HCT116 (cell line): ENCODE measurements around the gene P2RX3. TPM values are rescaled to one million over a fixed set of nuclear protein-coding genes. Genes with fewer than 3 reads are reported as not detected.

Experiments used
- ATAC-seq: fragments of 200-7000 bp; cut with Tn5 transposase; 2 replicates; pipeline ENCODE4 v1.9.1; 2020; ENCODE audit warnings: mild to moderate bottlenecking, moderate library complexity
- BruUV-seq: library from RNA; stranded (reverse); fragments of 400-500 nt; replicated peaks from 2 replicates; lab custom pipeline; 2021; lab: Mats Ljungman, UMichigan
- CTCF ChIA-PET: fragments of 300-600 bp; sonication (Branson Sonifier 250); formaldehyde crosslinking; loops from one replicate; lab custom pipeline; 2021; ENCODE audit warnings: antibody characterized with exemption; lab: Charles Lee
- POLR2A ChIA-PET: fragments of 300-600, 350-600 bp; sonication (Branson Sonifier 250); formaldehyde crosslinking; loops from one replicate; lab custom pipeline; 2021; ENCODE audit warnings: antibody characterized with exemption; lab: Charles Lee
- RAD21 ChIA-PET, 2 experiments: fragments of 300-600 bp; sonication (Branson Sonifier 250); formaldehyde crosslinking; loops; one replicate each; lab custom pipeline; 2023; ENCODE audit warnings: low total read pairs in 2 of 2; ENCODE audit not compliant: uncharacterized antibody in 2 of 2, unreplicated experiment in 2 of 2, low non-redundant PET in 1 of 2; lab: Charles Lee
- DNase-seq: peaks from one replicate; pipeline ENCODE4 v3.0.0-alpha.2; 2010; ENCODE audit warnings: low read depth, low spot score
- H2AFZ ChIP-seq: fragments of 200-600 bp; shearing (Covaris generic), sonication (generic); 2 replicates; pipeline ENCODE4 v1.6.1; 2017; ENCODE audit warnings: low read depth, mixed run types, mixed read lengths, antibody characterized with exemption, low read length; ENCODE audit not compliant: poor library complexity, severe bottlenecking
- H3K27ac ChIP-seq: 2 replicates; pipeline ENCODE4 v1.5.1; 2012; ENCODE audit warnings: low read depth, low read length
- H3K27me3 ChIP-seq: fragments of 200-600 bp; sonication (generic); 2 replicates; pipeline ENCODE4 v1.6.1; 2016; ENCODE audit warnings: mixed run types, low read length, mixed read lengths; ENCODE audit not compliant: insufficient read depth
- H3K36me3 ChIP-seq, 2 experiments: fragments of 200-500 bp in 1 of 2; fragments of 200-600 bp in 1 of 2; sonication (Bioruptor generic) in 1 of 2; sonication (generic) in 1 of 2; 2 replicates each; pipeline versions ENCODE4 v1.5.1 to v1.6.1; 2014 to 2016; ENCODE audit warnings: low read length in 2 of 2, inconsistent platforms in 1 of 2, mixed read lengths in 1 of 2, mixed run types in 1 of 2; ENCODE audit not compliant: insufficient read depth in 2 of 2, control insufficient read depth in 1 of 2
- H3K4me1 ChIP-seq, 2 experiments: fragments of 200-600 bp in 1 of 2; sonication (generic) in 1 of 2; 2 replicates each; pipeline versions ENCODE4 v1.5.1 to v1.6.1; 2012 to 2017; ENCODE audit warnings: low read length in 2 of 2, inconsistent platforms in 1 of 2, mild to moderate bottlenecking in 1 of 2, mixed read lengths in 1 of 2, mixed run types in 1 of 2, moderate library complexity in 1 of 2; ENCODE audit not compliant: insufficient read depth in 2 of 2, control insufficient read depth in 1 of 2
- H3K4me2 ChIP-seq: fragments of 200-600 bp; sonication (generic); 2 replicates; pipeline ENCODE4 v1.6.1; 2017; ENCODE audit warnings: mixed run types, low read length, mixed read lengths
- H3K4me3 ChIP-seq, 2 experiments: fragments of 200-600 bp in 1 of 2; sonication (generic) in 1 of 2; replicated peaks in 1 of 2; 2 replicates each; pipeline ENCODE4 v1.5.1; 2011 to 2016; ENCODE audit warnings: low read length in 2 of 2, control low read depth in 1 of 2, low read depth in 1 of 2, mild to moderate bottlenecking in 1 of 2, mixed read lengths in 1 of 2, mixed run types in 1 of 2
- H3K79me2 ChIP-seq: fragments of 200-600 bp; sonication (generic); 2 replicates; pipeline ENCODE4 v1.6.1; 2017; ENCODE audit warnings: mild to moderate bottlenecking, mixed run types, low read length, moderate library complexity, mixed read lengths; ENCODE audit not compliant: insufficient read depth
- H3K9ac ChIP-seq: fragments of 200-600 bp; sonication (generic); 2 replicates; pipeline ENCODE4 v1.6.1; 2016; ENCODE audit warnings: low read length, mixed read lengths
- H3K9me2 ChIP-seq: fragments of 200-600 bp; sonication (generic), shearing (Covaris generic); 2 replicates; pipeline ENCODE4 v1.6.1; 2017; ENCODE audit warnings: mixed run types, mild to moderate bottlenecking, moderate library complexity; ENCODE audit not compliant: insufficient read depth
- H3K9me3 ChIP-seq, 2 experiments: fragments of 200-500 bp in 1 of 2; fragments of 200-600 bp in 1 of 2; sonication (Bioruptor generic) in 1 of 2; sonication (generic) in 1 of 2; 2 replicates each; pipeline ENCODE4 v1.6.1; 2014 to 2017; ENCODE audit warnings: low read length in 2 of 2, mixed read lengths in 2 of 2, inconsistent platforms in 1 of 2, low read depth in 1 of 2, mild to moderate bottlenecking in 1 of 2, mixed run types in 1 of 2, moderate library complexity in 1 of 2; ENCODE audit not compliant: control insufficient read depth in 1 of 2, insufficient read depth in 1 of 2
- H4K20me1 ChIP-seq: fragments of 200-600 bp; sonication (generic), shearing (Covaris generic); 2 replicates; pipeline ENCODE4 v1.6.1; 2017; ENCODE audit warnings: mixed run types, mild to moderate bottlenecking, moderate library complexity; ENCODE audit not compliant: insufficient read depth
- ATF3 ChIP-seq: IDR thresholded peaks from 2 replicates; pipeline ENCODE4 v1.6.1; 2012
- CBX3 ChIP-seq: IDR thresholded peaks from 2 replicates; pipeline ENCODE4 v1.6.1; 2012; ENCODE audit warnings: low read depth
- CEBPB ChIP-seq: IDR thresholded peaks from 2 replicates; pipeline ENCODE4 v1.6.1; 2012; ENCODE audit warnings: low read depth
- EGR1 ChIP-seq: IDR thresholded peaks from 2 replicates; pipeline ENCODE4 v1.6.1; 2012; ENCODE audit warnings: low read depth
- EZH2 ChIP-seq: fragments of 200-600 bp; sonication (generic); IDR thresholded peaks from 2 replicates; pipeline ENCODE4 v1.6.1; 2017; ENCODE audit warnings: antibody characterized with exemption, mixed run types
- EZH2phosphoT487 ChIP-seq: fragments of 200-600 bp; IDR thresholded peaks from 2 replicates; pipeline ENCODE4 v1.6.1; 2018; ENCODE audit warnings: antibody characterized with exemption, borderline replicate concordance
- JUND ChIP-seq: IDR thresholded peaks from 2 replicates; pipeline ENCODE4 v1.6.1; 2012
- POLR2A ChIP-seq: IDR thresholded peaks from 2 replicates; pipeline ENCODE4 v1.7.0; 2011; ENCODE audit warnings: borderline replicate concordance; ENCODE audit not compliant: insufficient read depth, insufficient read length; ENCODE audit errors: extremely low read depth
- RAD21 ChIP-seq: IDR thresholded peaks from 2 replicates; pipeline ENCODE4 v1.6.1; 2012; ENCODE audit warnings: low read depth, mild to moderate bottlenecking
- REST ChIP-seq: IDR thresholded peaks from 2 replicates; pipeline ENCODE4 v1.6.1; 2012; ENCODE audit warnings: low read depth
- SIN3A ChIP-seq: IDR thresholded peaks from 2 replicates; pipeline ENCODE4 v1.6.1; 2012; ENCODE audit warnings: low read depth
- SP1 ChIP-seq: IDR thresholded peaks from 2 replicates; pipeline ENCODE4 v1.6.1; 2012; ENCODE audit warnings: low read depth
- SRF ChIP-seq: IDR thresholded peaks from 2 replicates; pipeline ENCODE4 v1.6.1; 2012; ENCODE audit warnings: low read depth
- TCF7L2 ChIP-seq: IDR thresholded peaks from 2 replicates; pipeline ENCODE4 v1.7.0; 2011; ENCODE audit warnings: borderline replicate concordance, inconsistent platforms; ENCODE audit not compliant: insufficient read depth, insufficient read length; ENCODE audit errors: extremely low read depth
- ZFX ChIP-seq: fragments of 450-650 bp; IDR thresholded peaks from 2 replicates; pipeline ENCODE4 v1.6.1; 2017
- ZNF274 ChIP-seq: fragments of 200-500 bp; sonication (Bioruptor generic); IDR thresholded peaks from 2 replicates; pipeline ENCODE4 v1.6.1; 2014; ENCODE audit warnings: mild to moderate bottlenecking, low read depth, low read length, inconsistent platforms
- intact Hi-C: fragments of 100-400 bp; cut with micrococcal nuclease; formaldehyde crosslinking; loops from 2 replicates; pipeline ENCODE4 v1.10.0; 2022
- total RNA-seq: library from RNA; stranded (reverse); gene quantifications from one replicate; pipeline ENCODE4 v1.2.1, GENCODE V29; 2021; ENCODE audit not compliant: unreplicated experiment
- TF ChIP-seq, protein P1 (sequence below): IDR thresholded peaks from 2 replicates; pipeline ENCODE4 v1.6.1; 2011; ENCODE audit warnings: mild to moderate bottlenecking, low read length, moderate library complexity; ENCODE audit not compliant: insufficient replicate concordance; ENCODE audit errors: extremely low read depth
- TF ChIP-seq, protein P2 (sequence below): IDR thresholded peaks from 2 replicates; pipeline ENCODE4 v1.6.1; 2012
- TF ChIP-seq, protein P3 (sequence below), 3 experiments: fragments of 200-600 bp in 1 of 3; sonication (generic) in 1 of 3; IDR thresholded peaks in 2 of 3; conservative IDR thresholded peaks in 1 of 3; 2 replicates each; pipeline ENCODE4 v1.5.1; 2012 to 2017; ENCODE audit warnings: low read depth in 2 of 3, low read length in 2 of 3, antibody characterized with exemption in 1 of 3, borderline replicate concordance in 1 of 3, control low read depth in 1 of 3, mild to moderate bottlenecking in 1 of 3, mixed read lengths in 1 of 3, mixed run types in 1 of 3, moderate library complexity in 1 of 3; ENCODE audit not compliant: insufficient read depth in 1 of 3

Gene P2RX3
- total RNA-seq, 1 experiment from 2014 or later, result not detected

DNA sequence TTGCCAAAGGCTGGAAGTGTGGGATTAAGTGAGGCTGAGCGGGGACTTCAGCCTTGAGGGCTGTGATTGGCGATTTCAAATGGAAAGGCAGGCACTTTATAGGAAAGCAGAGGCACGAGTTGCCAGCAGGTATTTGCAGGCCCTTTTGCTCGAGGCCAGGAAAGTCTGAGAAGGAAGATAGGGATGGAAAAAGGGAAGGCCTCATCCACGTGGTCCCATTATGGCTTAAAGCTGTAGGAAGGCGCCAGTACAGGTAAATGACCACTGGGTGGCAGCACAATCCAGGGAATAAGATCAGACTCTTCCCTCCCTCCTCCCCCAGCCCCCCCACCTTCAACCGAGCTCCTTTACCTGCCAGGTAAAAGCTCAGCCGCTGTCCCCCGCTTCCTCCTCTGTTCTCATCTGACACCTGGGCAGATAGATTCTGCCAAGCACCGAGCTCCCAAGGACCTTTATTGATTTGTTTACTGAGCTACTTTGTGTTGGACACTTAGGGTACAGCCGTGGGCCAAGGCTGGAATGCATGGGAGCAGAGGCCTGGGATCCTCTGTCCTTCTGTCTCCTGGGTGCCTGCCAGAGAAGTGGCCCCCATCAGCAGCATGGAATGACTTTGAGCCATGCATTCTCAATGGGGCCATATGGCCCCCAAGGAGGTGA, 7.5 kb downstream of the P2RX3 start:
- intact Hi-C loops, result loop anchor here (1.0 to 5.0 kb wide), 6 partner anchors 112 to 1167 kb away; no protein-coding TSS in a partner anchor
- H2AFZ ChIP-seq, result peak overlapping the region; percentile 86
- H3K4me1 ChIP-seq, result peaks cover 3 to 19% of the 10 kb centered on the region in 2 experiments; a peak in 3 of 4 replicates
- H3K4me3 ChIP-seq, result no peak overlapping the region
- no peaks in the 10 kb centered on the region for H3K36me3 ChIP-seq
- no peaks in the 10 kb centered on the region for H3K27me3 ChIP-seq
- ATAC-seq (peak; percentile 84), DNase-seq (peak; percentile 76)
- peak overlapping the region; percentile 32 for H3K4me2 ChIP-seq
- RAD21 ChIA-PET, result interaction anchor here (0.6 to 1.2 kb wide), 5 partner anchors 112 to 317 kb away, joined by 3 to 6 read pairs (median 4); no protein-coding TSS in a partner anchor
- POLR2A ChIA-PET, result interaction anchor here (0.6 to 1.0 kb wide), 4 partner anchors 113 to 1430 kb away, joined by 3 to 5 read pairs (median 4); no protein-coding TSS in a partner anchor
- H3K9me3 ChIP-seq, result no peaks in the 10 kb centered on the region
- peak overlapping the region; percentile 29; the same call in 1 of the 2 replicates for H3K9ac ChIP-seq
- CTCF ChIA-PET, result interaction anchor here (0.6 to 2.1 kb wide), 34 partner anchors 10 to 1813 kb away, joined by 3 to 33 read pairs (median 3); partner anchors contain the start of genes MED19, SSRP1, TMX2 and TNKS1BP1
- no peak overlapping the region for H3K27ac ChIP-seq
- H3K79me2 ChIP-seq, result no peaks in the 10 kb centered on the region
- H3K9me2 ChIP-seq, result no peaks in the 10 kb centered on the region
- no peaks in the 10 kb centered on the region for H4K20me1 ChIP-seq
- no TSS peak for BruUV-seq
- TF ChIP-seq POLR2A (no peak), RAD21 (peak; percentile 74), ATF3 (no peak), EZH2 (no peak), TCF7L2 (no peak), CEBPB (no peak), ZFX (peak; percentile 74), JUND (no peak), EZH2phosphoT487 (no peak), EGR1 (no peak), REST (no peak), SRF (no peak), ZNF274 (no peak), SP1 (no peak), SIN3A (no peak), CBX3 (no peak)
- TF ChIP-seq, protein P1, sequence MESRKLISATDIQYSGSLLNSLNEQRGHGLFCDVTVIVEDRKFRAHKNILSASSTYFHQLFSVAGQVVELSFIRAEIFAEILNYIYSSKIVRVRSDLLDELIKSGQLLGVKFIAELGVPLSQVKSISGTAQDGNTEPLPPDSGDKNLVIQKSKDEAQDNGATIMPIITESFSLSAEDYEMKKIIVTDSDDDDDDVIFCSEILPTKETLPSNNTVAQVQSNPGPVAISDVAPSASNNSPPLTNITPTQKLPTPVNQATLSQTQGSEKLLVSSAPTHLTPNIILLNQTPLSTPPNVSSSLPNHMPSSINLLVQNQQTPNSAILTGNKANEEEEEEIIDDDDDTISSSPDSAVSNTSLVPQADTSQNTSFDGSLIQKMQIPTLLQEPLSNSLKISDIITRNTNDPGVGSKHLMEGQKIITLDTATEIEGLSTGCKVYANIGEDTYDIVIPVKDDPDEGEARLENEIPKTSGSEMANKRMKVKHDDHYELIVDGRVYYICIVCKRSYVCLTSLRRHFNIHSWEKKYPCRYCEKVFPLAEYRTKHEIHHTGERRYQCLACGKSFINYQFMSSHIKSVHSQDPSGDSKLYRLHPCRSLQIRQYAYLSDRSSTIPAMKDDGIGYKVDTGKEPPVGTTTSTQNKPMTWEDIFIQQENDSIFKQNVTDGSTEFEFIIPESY, result no peak
- TF ChIP-seq, protein P2, sequence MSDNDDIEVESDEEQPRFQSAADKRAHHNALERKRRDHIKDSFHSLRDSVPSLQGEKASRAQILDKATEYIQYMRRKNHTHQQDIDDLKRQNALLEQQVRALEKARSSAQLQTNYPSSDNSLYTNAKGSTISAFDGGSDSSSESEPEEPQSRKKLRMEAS, result peak; percentile 89
- TF ChIP-seq, protein P3, sequence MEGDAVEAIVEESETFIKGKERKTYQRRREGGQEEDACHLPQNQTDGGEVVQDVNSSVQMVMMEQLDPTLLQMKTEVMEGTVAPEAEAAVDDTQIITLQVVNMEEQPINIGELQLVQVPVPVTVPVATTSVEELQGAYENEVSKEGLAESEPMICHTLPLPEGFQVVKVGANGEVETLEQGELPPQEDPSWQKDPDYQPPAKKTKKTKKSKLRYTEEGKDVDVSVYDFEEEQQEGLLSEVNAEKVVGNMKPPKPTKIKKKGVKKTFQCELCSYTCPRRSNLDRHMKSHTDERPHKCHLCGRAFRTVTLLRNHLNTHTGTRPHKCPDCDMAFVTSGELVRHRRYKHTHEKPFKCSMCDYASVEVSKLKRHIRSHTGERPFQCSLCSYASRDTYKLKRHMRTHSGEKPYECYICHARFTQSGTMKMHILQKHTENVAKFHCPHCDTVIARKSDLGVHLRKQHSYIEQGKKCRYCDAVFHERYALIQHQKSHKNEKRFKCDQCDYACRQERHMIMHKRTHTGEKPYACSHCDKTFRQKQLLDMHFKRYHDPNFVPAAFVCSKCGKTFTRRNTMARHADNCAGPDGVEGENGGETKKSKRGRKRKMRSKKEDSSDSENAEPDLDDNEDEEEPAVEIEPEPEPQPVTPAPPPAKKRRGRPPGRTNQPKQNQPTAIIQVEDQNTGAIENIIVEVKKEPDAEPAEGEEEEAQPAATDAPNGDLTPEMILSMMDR (IDR thresholded peaks at IDR 0.05 in 2 of 3, conservative IDR thresholded peaks at IDR 0.05 in 1 of 3; ENCODE audit: borderline replicate concordance in 1 of 3, insufficient read depth in 1 of 3, low read depth in 2 of 3, low read length in 2 of 3), result peak; percentile 44 to 69 (median 67); a peak in 5 of 6 replicates
